8988T (cell line): Measurements from ENCODE around the gene RNF13.

Source experiments
- DNase-seq: peaks from one replicate; pipeline ENCODE4 v3.0.0; 2011

RNF13 gene

DNA sequence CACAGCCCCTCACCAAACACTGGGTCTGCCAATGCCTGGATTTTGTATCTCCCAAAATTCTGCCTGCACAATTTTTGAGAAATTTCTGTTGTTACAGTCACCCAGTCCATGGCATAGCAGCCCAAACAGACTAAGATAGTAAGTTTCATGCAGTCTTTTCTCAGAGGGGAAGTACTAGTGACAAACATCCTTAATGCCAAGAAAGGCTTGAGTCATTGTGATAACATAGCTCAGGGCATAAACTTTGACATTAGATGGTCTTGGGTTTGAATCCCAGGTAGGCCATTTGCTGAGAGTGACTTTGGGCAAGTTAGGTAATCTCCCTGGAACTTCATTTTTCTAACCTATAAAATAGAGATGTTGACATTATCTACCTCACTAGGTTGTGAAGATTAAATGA lies 193.8 kb downstream of the RNF13 start:
- no peak for DNase-seq
